PC-3 (cell line): ENCODE measurements around the gene ZMYND11. TPM values are rescaled to one million over a fixed set of nuclear protein-coding genes. Genes with fewer than 3 reads are reported as not detected.

ENCODE experiments used
- ATAC-seq: fragments of 200-7000 bp; cut with Tn5 transposase; 2 replicates; pipeline ENCODE4 v1.9.1; 2020; ENCODE audit warnings: mild to moderate bottlenecking, moderate library complexity
- BruUV-seq: library from RNA; stranded (reverse); fragments of 400-500 nt; replicated peaks from 2 replicates; lab custom pipeline; 2021; lab: Mats Ljungman, UMichigan
- CTCF ChIA-PET: fragments of 300-600 bp; sonication (Branson Sonifier 250); formaldehyde crosslinking; loops from one replicate; lab custom pipeline; 2022; ENCODE audit warnings: antibody characterized with exemption; lab: Charles Lee
- POLR2A ChIA-PET: fragments of 300-600 bp; sonication (Branson Sonifier 250); formaldehyde crosslinking; loops from one replicate; lab custom pipeline; 2022; ENCODE audit warnings: antibody characterized with exemption; ENCODE audit not compliant: unreplicated experiment; lab: Charles Lee
- DNase-seq: peaks from one replicate; pipeline ENCODE4 v3.0.0-alpha.2; 2015
- H2AFZ ChIP-seq: fragments of 300-600 bp; sonication (generic); 2 replicates; pipeline ENCODE4 v1.6.0; 2016; ENCODE audit warnings: antibody characterized with exemption, low read length
- H3F3A ChIP-seq: fragments of 300-600 bp; sonication (generic); one replicate; pipeline ENCODE4 v1.6.0; 2017; ENCODE audit warnings: antibody characterized with exemption, low read length, control low read depth, mild to moderate bottlenecking; ENCODE audit not compliant: unreplicated experiment
- H3K27ac ChIP-seq: fragments of 300-600 bp; sonication (generic); 2 replicates; pipeline ENCODE4 v1.5.1; 2016; ENCODE audit warnings: mild to moderate bottlenecking, low read length
- H3K27me3 ChIP-seq: fragments of 300-600 bp; sonication (generic); 2 replicates; pipeline ENCODE4 v1.6.1; 2016; ENCODE audit warnings: low read length, mixed read lengths
- H3K36me3 ChIP-seq: fragments of 300-600 bp; sonication (generic); 2 replicates; pipeline ENCODE4 v1.6.1; 2016; ENCODE audit warnings: low read depth, mixed run types, low read length, mixed read lengths
- H3K4me1 ChIP-seq: fragments of 300-600 bp; sonication (generic); 2 replicates; pipeline ENCODE4 v1.5.1; 2016; ENCODE audit warnings: low read length; ENCODE audit not compliant: insufficient read depth
- H3K4me2 ChIP-seq: fragments of 300-600 bp; sonication (generic); 2 replicates; pipeline ENCODE4 v1.6.0; 2016; ENCODE audit warnings: low read length
- H3K4me3 ChIP-seq: fragments of 300-600 bp; sonication (generic); 2 replicates; pipeline ENCODE4 v1.5.1; 2016; ENCODE audit warnings: mild to moderate bottlenecking, low read length, mixed read lengths
- H3K79me2 ChIP-seq: fragments of 300-600 bp; sonication (generic); 2 replicates; pipeline ENCODE4 v1.6.1; 2017; ENCODE audit warnings: low read length, mixed read lengths
- H3K9ac ChIP-seq: fragments of 300-600 bp; sonication (generic); 2 replicates; pipeline ENCODE4 v1.6.0; 2016; ENCODE audit warnings: mild to moderate bottlenecking, low read length
- H3K9me2 ChIP-seq: fragments of 300-600 bp; sonication (generic); replicated peaks from 2 replicates; pipeline ENCODE4 v1.6.1; 2016; ENCODE audit warnings: mixed run types, low read length, mixed read lengths
- H3K9me3 ChIP-seq: fragments of 300-600 bp; sonication (generic); 2 replicates; pipeline ENCODE4 v1.6.1; 2016; ENCODE audit warnings: low read length, mixed read lengths
- H4K20me1 ChIP-seq: fragments of 300-600 bp; sonication (generic); 2 replicates; pipeline ENCODE4 v1.6.1; 2016; ENCODE audit warnings: low read length, mixed read lengths
- CTCF ChIP-seq: fragments of 300-600 bp; sonication (generic); conservative IDR thresholded peaks from 2 replicates; pipeline ENCODE4 v1.5.1; 2017; ENCODE audit warnings: antibody characterized with exemption, low read depth, mild to moderate bottlenecking, low read length
- EZH2 ChIP-seq: fragments of 300-600 bp; sonication (generic); IDR thresholded peaks from one replicate; pipeline ENCODE4 v1.6.1; 2017; ENCODE audit warnings: antibody characterized with exemption, mild to moderate bottlenecking, low read length; ENCODE audit not compliant: unreplicated experiment
- EZH2phosphoT487 ChIP-seq: fragments of 300-600 bp; sonication (generic); IDR thresholded peaks from 2 replicates; pipeline ENCODE4 v1.6.1; 2018; ENCODE audit warnings: mild to moderate bottlenecking, antibody characterized with exemption, low read length, borderline replicate concordance
- intact Hi-C: fragments of 100-400 bp; cut with micrococcal nuclease; formaldehyde crosslinking; loops from 2 replicates; pipeline ENCODE4 v1.9.0; 2023
- total RNA-seq: library from RNA; depleted of rRNA; stranded (reverse); fragments of >200 nt; gene quantifications from 2 replicates; pipeline ENCODE4 v1.2.3, GENCODE V29; 2014

The ZMYND11 gene
- total RNA-seq, 1 experiment from 2014 or later = 17.1 TPM

- Histone ChIP-seq H3K9ac (no peak overlapping the region), H3K4me3 (no peak overlapping the region), H3K4me2 (no peak overlapping the region), H4K20me1 (no peaks in the 10 kb centered on the region), H3K27ac (no peak overlapping the region), H3K36me3 (no peaks in the 10 kb centered on the region), H3K4me1 (peaks cover 11% of the 10 kb centered on the region; the same call in 1 of the 2 replicates), H3K79me2 (no peaks in the 10 kb centered on the region), H2AFZ (no peak overlapping the region), H3K9me3 (no peaks in the 10 kb centered on the region), H3K27me3 (no peaks in the 10 kb centered on the region), H3F3A (no peaks in the 10 kb centered on the region), H3K9me2 (no peaks in the 10 kb centered on the region)
- no TSS peak for BruUV-seq
- ChIA-PET POLR2A (no interaction called here), CTCF (no interaction called here)
- intact Hi-C loops = no loop called here
- ATAC-seq = peak; percentile 64
- DNase-seq = peak; percentile 7
- TF ChIP-seq CTCF (no peak), EZH2phosphoT487 (no peak), EZH2 (no peak)
Observed at GRCh38 chr10:191703-192518, 56.7 kb downstream of the ZMYND11 start.

- intact Hi-C loops = no loop called here
- Histone ChIP-seq H3F3A (no peaks in the 10 kb centered on the region), H3K4me2 (no peak overlapping the region), H3K27ac (no peak overlapping the region), H3K9ac (no peak overlapping the region), H3K4me3 (no peak overlapping the region), H3K4me1 (peaks cover 4% of the 10 kb centered on the region; the same call in 1 of the 2 replicates), H2AFZ (no peak overlapping the region), H3K27me3 (no peaks in the 10 kb centered on the region), H4K20me1 (no peaks in the 10 kb centered on the region), H3K79me2 (no peaks in the 10 kb centered on the region), H3K36me3 (no peaks in the 10 kb centered on the region), H3K9me2 (no peaks in the 10 kb centered on the region), H3K9me3 (no peaks in the 10 kb centered on the region)
- BruUV-seq = no TSS peak
- POLR2A ChIA-PET = no interaction called here
- TF ChIP-seq EZH2 (no peak), CTCF (no peak), EZH2phosphoT487 (no peak)
- no peak for DNase-seq
- CTCF ChIA-PET = no interaction called here
- no peak for ATAC-seq
Observed at GRCh38 chr10:194281-194680, 59.0 kb downstream of the ZMYND11 start.

- H3K4me2 ChIP-seq = no peak overlapping the region
- ATAC-seq = no peak
Observed at GRCh38 chr10:200405-200804, 65.2 kb downstream of the ZMYND11 start.

More at GRCh38 chr10:200405-200804, 65.2 kb downstream of the ZMYND11 start:
- DNase-seq = no peak
- Histone ChIP-seq H2AFZ (no peak overlapping the region), H3K36me3 (no peaks in the 10 kb centered on the region), H3K4me3 (no peak overlapping the region), H3K9me3 (no peaks in the 10 kb centered on the region), H3K27me3 (no peaks in the 10 kb centered on the region), H3F3A (no peaks in the 10 kb centered on the region), H3K4me1 (no peaks in the 10 kb centered on the region), H4K20me1 (no peaks in the 10 kb centered on the region), H3K27ac (no peak overlapping the region), H3K79me2 (no peaks in the 10 kb centered on the region), H3K9ac (no peak overlapping the region), H3K9me2 (no peaks in the 10 kb centered on the region)
- CTCF ChIA-PET = no interaction called here
- intact Hi-C loops = no loop called here
- no TSS peak for BruUV-seq
- POLR2A ChIA-PET = no interaction called here
- no peak for TF ChIP-seq EZH2phosphoT487
- TF ChIP-seq CTCF = no peak
- no peak for TF ChIP-seq EZH2
